HG03066 (cell line): Measurements from ENCODE around the gene ITGA3.

ENCODE experiments used
- ATAC-seq: cut with Tn5 transposase; IDR thresholded peaks from one replicate; pipeline ENCODE4 v1.9.1; 2021; ENCODE audit warnings: low read depth; ENCODE audit not compliant: unreplicated experiment

Gene ITGA3

DNA sequence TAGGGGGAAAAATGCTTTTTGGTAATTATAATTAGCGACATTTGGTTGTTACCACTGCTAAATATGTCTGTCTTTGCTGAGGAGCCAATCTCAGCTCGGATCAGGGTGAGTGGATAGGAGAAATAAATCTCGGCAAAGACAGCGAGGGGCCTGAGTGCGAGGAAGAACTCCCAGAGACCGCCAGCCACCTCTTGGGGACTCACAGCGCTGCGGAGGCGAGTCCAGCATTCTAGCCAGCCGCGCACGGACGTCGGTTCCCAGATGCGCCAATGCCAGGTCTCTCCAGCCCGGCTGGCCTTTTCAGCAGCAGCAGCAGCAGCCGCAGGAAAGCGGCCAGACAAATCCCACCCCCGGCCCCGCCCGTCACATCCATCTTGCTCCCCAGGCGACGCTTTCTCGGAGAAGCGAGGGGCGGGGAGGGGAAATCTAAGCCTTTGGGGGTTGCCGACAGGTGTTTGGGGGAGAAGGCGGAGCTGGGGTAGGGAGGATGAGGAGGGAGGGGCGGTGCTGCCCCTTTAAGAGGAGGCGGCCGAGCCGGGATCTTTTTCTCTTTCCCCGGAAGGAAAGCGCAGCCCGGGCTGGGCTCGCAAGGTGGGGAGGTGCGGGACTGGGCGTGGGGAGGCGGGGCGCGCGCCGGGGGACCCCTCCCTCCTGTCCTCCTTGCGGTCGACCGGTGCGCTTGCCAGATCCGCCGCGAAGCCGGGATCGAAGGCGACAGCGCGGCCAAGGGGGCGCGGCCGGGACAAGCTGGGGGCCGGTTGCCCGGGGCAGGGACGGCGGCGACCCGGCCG, at the start of gene ITGA3:
ITGA3 (plus strand) TSS at position 685 of the 791 bp plus-strand sequence. CDS start 330 bp downstream, outside the sequence.
- ATAC-seq = no peak

DNA sequence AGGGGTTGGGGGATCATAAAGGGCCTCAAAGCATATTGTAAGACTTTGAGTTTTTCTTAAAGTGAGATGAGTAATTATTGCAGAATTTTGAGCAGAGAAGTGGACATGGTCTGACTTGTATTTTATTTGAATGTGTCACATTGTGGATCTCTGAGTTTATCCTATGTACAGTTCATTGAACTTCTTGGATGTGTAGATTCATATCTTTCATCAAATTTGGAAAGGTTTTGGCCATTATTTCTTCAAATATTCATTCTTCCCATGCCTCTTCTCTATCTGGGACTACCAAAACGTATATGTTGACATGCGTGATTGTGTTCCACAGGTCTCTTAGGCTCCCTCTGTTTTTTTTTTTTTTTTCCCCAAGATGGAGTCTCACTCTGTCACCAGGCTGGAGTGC, 46.6 kb upstream of the ITGA3 start:
- ATAC-seq = no peak

GRCh38 chr17:50013079-50013478, 42.8 kb upstream of the ITGA3 start:
- no peak for ATAC-seq

GRCh38 chr17:50014471-50015088, 41.3 kb upstream of the ITGA3 start:
- no peak for ATAC-seq

- ATAC-seq = no peak
Measured at GRCh38 chr17:50015146-50015545, 40.8 kb upstream of the ITGA3 start.

DNA sequence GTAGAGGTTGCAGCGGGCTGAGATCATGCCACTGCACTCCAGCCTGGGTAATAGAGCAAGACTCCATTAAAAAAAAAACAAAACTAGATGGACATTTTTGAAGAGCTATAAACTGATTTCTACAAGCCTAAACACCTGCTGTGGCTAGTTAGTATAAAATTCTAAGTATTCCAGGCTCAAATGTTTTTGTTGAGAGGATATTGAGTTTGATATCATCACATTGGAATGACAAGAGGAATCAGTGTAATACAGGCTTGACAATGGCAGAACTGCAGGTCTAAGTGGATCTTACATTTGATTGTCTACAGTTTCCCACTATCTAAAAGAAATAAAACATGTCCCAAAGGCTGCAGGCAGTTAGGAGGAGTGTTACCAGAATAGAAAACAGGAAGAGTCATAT, 37.0 kb upstream of the ITGA3 start:
- no peak for ATAC-seq

GRCh38 chr17:50020841-50021599, 34.9 kb upstream of the ITGA3 start:
- no peak for ATAC-seq

- ATAC-seq = no peak
Measured at GRCh38 chr17:50021681-50022370, 34.1 kb upstream of the ITGA3 start.

- ATAC-seq = no peak
Measured at GRCh38 chr17:50022463-50023130, 33.3 kb upstream of the ITGA3 start.

- ATAC-seq = no peak
Measured at GRCh38 chr17:50023520-50023919, 32.4 kb upstream of the ITGA3 start.

- ATAC-seq = no peak
Measured at GRCh38 chr17:50024808-50025207, 31.1 kb upstream of the ITGA3 start.

GRCh38 chr17:50026046-50026675, 29.7 kb upstream of the ITGA3 start:
- no peak for ATAC-seq

DNA sequence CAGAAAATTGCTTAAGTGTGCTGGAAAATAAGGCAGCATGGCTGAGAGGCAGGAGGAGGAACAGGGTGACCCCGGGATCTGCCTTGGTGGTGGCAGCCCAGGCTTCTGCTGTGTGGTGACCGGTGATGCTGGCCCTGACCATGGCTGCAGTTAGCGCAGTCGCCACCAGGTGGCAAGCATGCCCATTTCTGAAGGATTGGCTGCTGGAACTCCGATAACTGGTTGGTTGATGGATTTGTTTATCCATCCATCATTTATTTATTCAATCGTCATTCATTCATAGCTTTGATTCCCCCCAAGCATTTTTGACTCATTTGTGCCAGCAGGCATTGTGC, 29.1 kb upstream of the ITGA3 start:
- ATAC-seq = no peak

DNA sequence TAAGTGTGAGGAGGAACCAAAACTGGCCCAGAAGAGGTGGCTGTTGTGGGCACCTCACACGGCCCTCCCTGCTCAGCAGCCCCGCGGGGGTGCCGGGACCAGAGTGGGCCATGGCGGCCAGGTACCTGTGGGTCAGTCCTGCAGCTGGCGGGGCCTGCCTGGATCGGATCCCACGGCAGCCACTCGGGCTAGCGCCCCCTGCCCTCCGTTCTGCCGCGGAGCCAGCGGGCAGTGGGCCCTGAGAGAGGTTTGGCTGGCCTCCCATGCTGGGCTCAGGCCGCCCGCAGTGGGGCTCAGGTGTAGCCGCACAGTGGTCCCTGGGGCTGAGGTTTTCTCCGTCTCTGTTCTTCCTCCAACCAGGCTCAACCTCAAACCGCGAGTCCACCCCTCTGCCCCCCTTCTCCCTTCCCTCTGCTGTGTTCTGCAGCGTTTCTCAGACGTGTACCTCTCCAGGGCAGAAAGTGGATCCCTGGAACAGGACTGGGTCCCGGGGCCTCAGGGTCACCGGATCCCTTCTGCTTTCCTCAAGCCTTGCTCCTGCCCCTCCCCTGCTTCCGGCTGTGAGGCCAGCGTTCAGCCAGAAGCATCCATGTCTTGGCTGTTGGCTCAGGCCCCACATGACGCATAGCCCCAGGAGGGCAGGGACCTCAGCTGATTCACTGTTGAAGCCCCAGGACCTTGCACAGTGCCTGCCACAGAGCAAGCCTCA, 28.6 kb upstream of the ITGA3 start:
- ATAC-seq = no peak

DNA sequence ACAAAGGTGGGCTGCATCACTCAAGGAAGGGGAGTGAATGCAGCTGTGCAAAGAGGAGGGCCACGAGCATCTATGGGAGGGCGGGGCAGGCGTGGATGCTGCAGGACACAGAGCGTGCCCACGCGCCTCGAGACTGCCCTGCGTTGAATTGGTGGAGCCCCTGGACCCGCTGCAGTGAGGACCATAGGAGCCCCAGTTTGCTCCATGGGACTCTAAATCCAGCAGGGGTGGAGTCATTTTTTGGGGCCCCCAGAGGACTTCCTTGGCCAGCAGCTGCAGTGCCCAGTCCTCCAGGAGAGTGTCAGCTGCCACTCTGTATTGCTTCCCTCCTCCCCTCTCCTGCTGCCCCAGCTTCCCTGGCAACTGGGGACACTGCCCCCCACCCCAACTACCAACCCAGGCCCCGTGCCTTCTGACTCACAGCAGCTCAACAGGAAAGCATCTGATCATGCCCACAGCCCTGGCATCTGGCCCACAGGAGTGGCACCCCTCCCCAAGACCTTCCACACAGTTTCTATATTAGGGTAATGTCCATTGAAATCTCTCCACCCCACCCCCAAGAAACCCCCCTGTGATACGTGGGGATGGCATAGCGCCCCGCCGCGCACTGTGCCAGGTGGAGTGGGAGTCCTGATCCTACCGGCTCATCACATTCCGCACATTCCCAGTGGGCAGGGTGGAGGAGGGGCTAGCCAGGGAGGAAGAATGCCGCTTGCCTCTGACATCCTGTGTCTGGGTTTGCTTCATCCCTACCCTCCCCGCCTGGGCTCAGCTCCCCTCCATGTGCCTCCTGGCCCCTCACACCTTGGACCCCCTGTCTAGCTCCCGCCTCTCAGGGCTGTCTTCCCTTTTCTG, 27.8 kb upstream of the ITGA3 start:
- no peak for ATAC-seq

GRCh38 chr17:50028736-50029120, 27.2 kb upstream of the ITGA3 start:
- no peak for ATAC-seq

DNA sequence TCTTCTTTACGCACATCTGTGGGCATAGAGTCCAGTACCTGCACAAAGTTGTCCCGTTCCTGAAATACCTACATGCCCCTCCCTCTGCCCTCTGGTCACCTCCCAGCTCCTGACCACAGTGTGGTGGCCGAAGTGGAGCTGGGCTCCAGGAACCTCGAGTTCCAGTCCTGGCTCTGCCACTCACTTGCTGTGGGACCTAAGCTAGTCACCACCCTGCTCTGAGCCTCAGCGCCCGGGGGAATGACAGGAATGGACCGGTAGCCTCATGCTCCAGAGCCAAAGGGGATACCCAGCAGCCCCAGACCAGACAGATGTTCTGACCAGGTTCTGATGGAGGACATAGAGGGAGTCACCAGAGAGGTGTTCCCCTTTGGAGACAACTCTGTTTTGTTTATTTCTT, 26.7 kb upstream of the ITGA3 start:
- ATAC-seq = no peak

GRCh38 chr17:50033316-50033715, 22.6 kb upstream of the ITGA3 start:
- ATAC-seq = no peak
